DMS153 treated with DMSO at 0.1 percent for 48 hours (cell line): ENCODE measurements around the gene PPP2R2B.
A peak's percentile ranks its signal among the peaks of the same experiment; 100 is the strongest.
"Not testable (repeated sequence)": the region's sequence is repeated elsewhere in the genome, so short reads cannot be mapped to it uniquely, and the experiment has no call there.

Experiments
- DNase-seq: peaks from one replicate; lab custom pipeline; 2025; ENCODE audit not compliant: unreplicated experiment; lab: John Stamatoyannopoulos, UW

Gene PPP2R2B

DNA sequence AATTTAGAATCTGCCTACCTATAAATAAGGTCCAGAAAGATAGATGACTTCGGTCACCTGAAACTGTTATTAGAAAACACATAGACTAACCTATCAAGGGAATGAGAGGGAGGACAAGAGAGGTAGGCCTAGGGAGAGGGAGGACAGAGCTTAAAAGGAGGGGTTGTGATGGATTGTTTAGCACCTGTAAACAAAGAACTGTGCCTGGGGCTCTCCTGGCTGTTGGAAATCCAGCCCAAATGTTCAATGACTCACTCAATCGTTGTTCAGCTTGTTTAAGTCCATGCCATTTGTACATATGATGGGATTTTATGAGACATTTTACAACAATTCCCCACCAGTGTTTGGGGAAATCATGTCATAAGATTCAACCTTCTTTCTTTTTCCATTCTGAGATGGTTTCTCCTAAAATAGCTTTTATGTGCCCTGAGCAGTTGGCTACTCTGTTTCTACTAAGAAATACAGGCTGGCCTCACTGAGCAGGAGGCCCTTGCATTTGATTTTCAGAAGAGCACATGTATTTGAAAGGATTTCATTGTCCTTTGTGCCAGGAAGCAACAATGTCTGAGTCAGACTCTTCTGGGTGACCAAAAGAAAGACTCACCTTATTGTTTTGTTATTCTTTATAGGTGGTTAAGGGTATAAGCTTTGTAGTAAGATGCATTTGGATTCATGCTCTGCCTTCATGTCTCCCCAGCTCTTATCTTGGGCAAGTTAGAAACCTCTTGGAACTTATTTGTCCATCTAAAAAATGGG is 314.4 kb downstream of the PPP2R2B start:
- no peak for DNase-seq

- DNase-seq = no peak
Observed at GRCh38 chr5:146562461-146562860, 316.1 kb downstream of the PPP2R2B start.

DNA sequence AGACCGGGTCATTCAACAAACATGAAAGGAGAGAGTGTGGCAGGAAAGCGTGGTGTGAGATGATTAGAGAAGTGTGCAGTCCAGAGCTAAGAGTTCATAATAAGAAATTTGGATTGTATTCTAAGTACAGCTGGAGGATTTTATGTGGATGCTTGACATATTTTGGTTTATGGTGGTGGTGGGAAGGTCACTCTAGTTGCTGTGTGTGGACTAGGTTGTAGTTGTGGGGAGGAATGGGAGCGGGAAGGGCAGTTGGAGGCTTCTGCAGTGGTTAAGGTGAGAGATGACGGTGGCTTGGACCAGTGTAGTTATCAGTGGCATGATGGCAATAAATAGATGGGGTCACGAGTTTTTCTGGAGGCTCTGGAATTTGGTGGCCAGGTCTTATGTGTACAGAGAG is 316.8 kb downstream of the PPP2R2B start:
- no peak for DNase-seq

DNA sequence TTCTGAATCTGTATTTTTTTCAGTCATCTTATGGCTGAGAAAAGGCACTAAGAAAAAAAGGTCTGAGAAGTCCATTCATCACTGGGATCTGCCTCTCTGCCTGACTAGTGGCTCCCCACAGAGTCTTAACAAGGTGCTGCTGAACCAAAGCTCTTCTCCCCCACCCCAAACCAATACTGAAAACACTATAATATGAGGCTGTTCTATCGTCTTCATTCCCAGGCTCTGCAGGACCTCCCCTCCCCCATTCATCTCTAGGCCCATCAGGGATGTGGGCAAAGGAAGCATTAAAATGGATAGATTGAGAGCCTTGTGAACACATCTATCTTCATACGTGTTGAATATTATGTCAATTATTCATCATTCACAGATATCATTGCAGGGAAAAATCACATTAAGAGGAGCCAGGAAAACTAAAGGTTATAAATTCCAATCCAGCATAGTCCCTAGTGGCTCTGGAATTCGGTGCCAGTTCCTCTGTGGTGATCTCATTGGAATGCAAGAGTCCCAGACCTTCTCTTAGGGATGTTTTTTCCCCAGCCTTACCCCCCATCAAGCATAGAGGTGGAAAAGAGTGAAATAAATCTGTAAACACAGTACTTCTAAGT is 318.2 kb downstream of the PPP2R2B start:
- DNase-seq = no peak

- not testable (repeated sequence) for DNase-seq
Observed at GRCh38 chr5:146556884-146557283, 321.7 kb downstream of the PPP2R2B start.

GRCh38 chr5:146553446-146553845 is 325.1 kb downstream of the PPP2R2B start:
- DNase-seq = no peak

GRCh38 chr5:146549615-146550014 is 328.9 kb downstream of the PPP2R2B start:
- DNase-seq = no peak

DNA sequence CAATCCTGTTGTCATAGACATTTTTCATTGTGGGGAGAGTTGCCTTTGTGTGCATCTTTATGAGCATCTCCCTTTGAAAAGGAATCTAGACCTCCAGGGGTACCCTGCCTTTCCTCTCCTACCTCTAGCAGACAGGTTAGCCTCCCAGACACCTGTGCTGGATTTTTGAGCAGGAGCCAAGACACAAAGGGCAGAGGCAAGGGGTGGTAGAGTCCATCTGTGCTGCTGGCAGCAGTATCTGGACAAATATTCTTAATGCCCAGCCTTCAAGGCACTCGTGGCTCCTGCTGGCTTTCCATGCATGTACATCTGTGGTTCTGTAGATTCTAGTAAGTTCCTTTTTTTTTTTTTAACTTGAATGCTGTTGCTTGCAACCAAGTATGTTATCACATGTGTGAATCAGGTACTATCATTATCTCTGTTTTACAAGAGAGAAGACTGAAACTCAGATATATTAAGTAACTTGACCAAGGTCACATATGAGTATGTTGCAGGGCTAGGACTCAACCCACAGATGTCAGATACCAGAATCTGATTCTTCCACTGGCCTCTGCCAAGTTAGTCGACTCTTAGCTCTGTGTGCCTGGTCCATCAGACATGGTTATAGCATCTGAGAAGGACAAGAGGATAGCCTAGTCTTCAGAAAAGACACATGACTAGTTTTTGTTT is 329.6 kb downstream of the PPP2R2B start:
- DNase-seq = no peak

GRCh38 chr5:146544232-146544631 is 334.3 kb downstream of the PPP2R2B start:
- no peak for DNase-seq

GRCh38 chr5:146541958-146542849 is 336.4 kb downstream of the PPP2R2B start:
- DNase-seq = peak; percentile 18

- DNase-seq = no peak
Observed at GRCh38 chr5:146540414-146540813, 338.1 kb downstream of the PPP2R2B start.

DNA sequence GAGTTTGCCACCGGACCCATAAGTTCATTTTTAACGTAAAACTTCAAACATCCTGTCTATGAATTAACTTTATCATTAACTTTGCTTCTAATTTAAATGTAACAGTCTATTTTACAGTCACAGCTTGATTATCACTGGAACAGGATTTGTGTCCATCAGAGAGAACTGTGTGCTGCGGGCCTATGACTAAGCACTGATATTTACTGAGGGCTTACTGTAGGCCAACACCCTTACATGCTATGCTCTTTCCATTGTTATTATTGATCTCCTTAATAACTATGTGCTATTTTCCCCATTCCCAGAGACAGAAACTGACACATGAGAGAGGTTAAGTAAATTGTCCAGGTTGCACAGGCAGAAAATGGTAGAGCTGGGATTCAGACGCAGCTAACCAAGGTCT is 338.6 kb downstream of the PPP2R2B start:
- no peak for DNase-seq

GRCh38 chr5:146538432-146538831 is 340.1 kb downstream of the PPP2R2B start:
- no peak for DNase-seq

DNA sequence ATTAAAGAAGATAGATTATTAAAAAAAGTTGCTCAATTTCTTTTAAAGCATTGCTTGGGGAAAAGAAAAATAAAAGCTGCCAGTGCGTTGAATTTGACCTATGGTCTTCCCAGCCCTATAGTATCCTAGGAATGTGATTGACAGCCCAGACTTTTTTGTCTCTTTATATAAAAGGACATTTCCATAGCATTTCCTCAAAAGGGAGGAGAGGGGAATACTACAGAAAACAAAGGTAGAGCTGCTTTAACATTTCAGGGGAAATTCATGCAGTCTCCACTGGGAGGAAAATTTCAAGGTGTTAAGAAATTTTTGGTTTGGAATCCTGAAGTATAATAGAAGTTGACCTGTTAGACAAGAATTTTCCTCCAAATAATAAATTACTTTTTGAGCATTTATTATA is 344.7 kb downstream of the PPP2R2B start:
- DNase-seq = no peak

- DNase-seq = peak; percentile 19
Observed at GRCh38 chr5:146533260-146533857, 345.2 kb downstream of the PPP2R2B start.
